WTC11 (cell line): Measurements from ENCODE around the gene AMBRA1. TPM values are rescaled to one million over a fixed set of nuclear protein-coding genes. Genes with fewer than 3 reads are reported as not detected.
A peak's percentile ranks its signal among the peaks of the same experiment; 100 is the strongest.

Experiments used
- ATAC-seq: fragments of 200-7000 bp; cut with Tn5 transposase; 2 replicates; pipeline ENCODE4 v1.10.0; 2021; ENCODE audit warnings: mild to moderate bottlenecking, moderate library complexity
- CTCF ChIA-PET: fragments of 300-600 bp; sonication (Branson Sonifier 250); formaldehyde crosslinking; loops from one replicate; lab custom pipeline; 2021; ENCODE audit warnings: antibody characterized with exemption; lab: Charles Lee
- POLR2A ChIA-PET: fragments of 350-600 bp; sonication (Branson Sonifier 250); formaldehyde crosslinking; loops from one replicate; lab custom pipeline; 2021; ENCODE audit warnings: antibody characterized with exemption; lab: Charles Lee
- DNase-seq: peaks from one replicate; pipeline ENCODE4 v3.0.0; 2021; ENCODE audit warnings: low spot score
- H3K27ac Mint-ChIP-seq: 2 replicates; pipeline ENCODE4 v1.8.0; 2021; ENCODE audit warnings: mixed read lengths
- H3K27me3 Mint-ChIP-seq: 2 replicates; pipeline ENCODE4 v1.8.0; 2021; ENCODE audit warnings: low read depth, mild to moderate bottlenecking, moderate library complexity, mixed read lengths
- H3K36me3 Mint-ChIP-seq: 2 replicates; pipeline ENCODE4 v1.8.0; 2021; ENCODE audit warnings: mixed read lengths
- H3K4me1 Mint-ChIP-seq: 2 replicates; pipeline ENCODE4 v1.8.0; 2022; ENCODE audit warnings: mixed read lengths
- H3K4me3 Mint-ChIP-seq: 2 replicates; pipeline ENCODE4 v1.8.0; 2021; ENCODE audit warnings: mild to moderate bottlenecking, moderate library complexity, mixed read lengths
- H3K9me3 Mint-ChIP-seq: 2 replicates; pipeline ENCODE4 v1.8.0; 2021; ENCODE audit warnings: mixed read lengths
- AR ChIP-seq: fragments of 250-450 bp; sonication (Bioruptor Pico); IDR thresholded peaks from 2 replicates; pipeline ENCODE4 v1.9.0; 2021; ENCODE audit warnings: mild to moderate bottlenecking
- CBFB ChIP-seq: sonication (generic); formaldehyde crosslinking; IDR thresholded peaks from 2 replicates; pipeline ENCODE4 v1.8.1; 2022; ENCODE audit warnings: mild to moderate bottlenecking, low read depth, missing genetic modification reagents
- CTCF ChIP-seq: fragments of 200-600 bp; IDR thresholded peaks from 2 replicates; pipeline ENCODE4 v1.8.0; 2022; ENCODE audit warnings: antibody characterized with exemption
- E2F1 ChIP-seq: sonication (generic); formaldehyde crosslinking; IDR thresholded peaks from 2 replicates; pipeline ENCODE4 v1.8.0; 2022; ENCODE audit warnings: mild to moderate bottlenecking, missing genetic modification reagents
- E2F4 ChIP-seq: sonication (generic); formaldehyde crosslinking; IDR thresholded peaks from 2 replicates; pipeline ENCODE4 v1.8.1; 2022; ENCODE audit warnings: low read depth, mild to moderate bottlenecking, moderate library complexity, missing genetic modification reagents, borderline replicate concordance
- EMX1 ChIP-seq: fragments of 250-450 bp; sonication (Bioruptor Pico); IDR thresholded peaks from 2 replicates; pipeline ENCODE4 v1.8.0; 2021; ENCODE audit warnings: mild to moderate bottlenecking
- FOXK1 ChIP-seq: sonication (generic); formaldehyde crosslinking; IDR thresholded peaks from 2 replicates; pipeline ENCODE4 v1.8.0; 2022; ENCODE audit warnings: mild to moderate bottlenecking, moderate library complexity, missing genetic modification reagents
- MAX ChIP-seq: sonication (generic); formaldehyde crosslinking; IDR thresholded peaks from 2 replicates; pipeline ENCODE4 v1.8.0; 2022; ENCODE audit warnings: mild to moderate bottlenecking, missing genetic modification reagents
- MYBL2 ChIP-seq: sonication (generic); formaldehyde crosslinking; IDR thresholded peaks from 2 replicates; pipeline ENCODE4 v1.8.1; 2023; ENCODE audit warnings: mild to moderate bottlenecking, moderate library complexity, missing genetic modification reagents
- OVOL2 ChIP-seq: fragments of 250-450 bp; sonication (Bioruptor Pico); IDR thresholded peaks from 2 replicates; pipeline ENCODE4 v1.9.0; 2021; ENCODE audit warnings: mild to moderate bottlenecking, borderline replicate concordance
- ZBTB21 ChIP-seq: sonication (generic); formaldehyde crosslinking; IDR thresholded peaks from 2 replicates; pipeline ENCODE4 v1.8.1; 2023; ENCODE audit warnings: mild to moderate bottlenecking, missing genetic modification reagents, borderline replicate concordance
- ZNF423 ChIP-seq: fragments of 250-450 bp; sonication (Bioruptor Pico); IDR thresholded peaks from 2 replicates; pipeline ENCODE4 v2.1.2; 2022; ENCODE audit warnings: mild to moderate bottlenecking, moderate library complexity
- ZNF532 ChIP-seq: fragments of 250-450 bp; sonication (Bioruptor Pico); IDR thresholded peaks from 2 replicates; pipeline ENCODE4 v1.9.0; 2021; ENCODE audit warnings: mild to moderate bottlenecking, borderline replicate concordance
- total RNA-seq: library from RNA; stranded (reverse); gene quantifications from 3 replicates; pipeline ENCODE4 v1.2.3, GENCODE V29; 2021

The AMBRA1 gene
- total RNA-seq, 1 experiment from 2014 or later, result 35.0 TPM

- H3K9me3 Mint-ChIP-seq, result no peaks in the 10 kb centered on the region
- ChIA-PET CTCF (interaction anchor here (1.5 to 11.8 kb wide), 4 partner anchors 9 to 22 kb away, joined by 3 to 231 read pairs (median 6); partner anchors contain the start of gene CHRM4), POLR2A (no interaction called here)
- peaks cover 29% of the 10 kb centered on the region for H3K36me3 Mint-ChIP-seq
- no peak for DNase-seq
- TF ChIP-seq E2F1 (CRISPR knock-in tag) (no peak), CBFB (CRISPR knock-in tag) (no peak)
- peak overlapping the region; percentile 65; the same call in 1 of the 2 replicates for H3K27ac Mint-ChIP-seq
- H3K27me3 Mint-ChIP-seq, result no peaks in the 10 kb centered on the region
- ATAC-seq, result no peak
- no peak overlapping the region for H3K4me3 Mint-ChIP-seq
- H3K4me1 Mint-ChIP-seq, result peaks cover 14% of the 10 kb centered on the region
Measured at GRCh38 chr11:46370253-46370652, 223.6 kb downstream of the AMBRA1 start.

GRCh38 chr11:46369458-46370152 lies 224.2 kb downstream of the AMBRA1 start:
- H3K27me3 Mint-ChIP-seq, result no peaks in the 10 kb centered on the region
- DNase-seq, result peak; percentile 82
- no peaks in the 10 kb centered on the region for H3K9me3 Mint-ChIP-seq
- H3K4me3 Mint-ChIP-seq, result no peak overlapping the region
- peak; percentile 86 for ATAC-seq
- H3K36me3 Mint-ChIP-seq, result peaks cover 23% of the 10 kb centered on the region
- peaks cover 19% of the 10 kb centered on the region for H3K4me1 Mint-ChIP-seq
- peak overlapping the region; percentile 70 for H3K27ac Mint-ChIP-seq
- POLR2A ChIA-PET, result no interaction called here
- CTCF ChIA-PET, result interaction anchor here (1.1 to 11.8 kb wide), 9 partner anchors 8 to 120 kb away, joined by 3 to 231 read pairs (median 5); partner anchors contain the start of gene CHRM4
- TF ChIP-seq ZNF423 (CRISPR knock-in tag) (peak; percentile 60; the same call in 1 of the 2 replicates), CTCF (peak; percentile 86), MYBL2 (CRISPR knock-in tag) (no peak)

GRCh38 chr11:46367916-46368267 lies 225.9 kb downstream of the AMBRA1 start:
- H3K4me3 Mint-ChIP-seq, result no peak overlapping the region
- peaks cover 18% of the 10 kb centered on the region for H3K36me3 Mint-ChIP-seq
- ChIA-PET CTCF (interaction anchor here (1.2 to 11.8 kb wide), 9 partner anchors 10 to 316 kb away, joined by 3 to 231 read pairs (median 8); no protein-coding TSS in a partner anchor), POLR2A (no interaction called here)
- no peaks in the 10 kb centered on the region for H3K9me3 Mint-ChIP-seq
- ATAC-seq, result no peak
- no peak overlapping the region for H3K27ac Mint-ChIP-seq
- H3K27me3 Mint-ChIP-seq, result no peaks in the 10 kb centered on the region
- peaks cover 21% of the 10 kb centered on the region for H3K4me1 Mint-ChIP-seq
- no peak for DNase-seq
- TF ChIP-seq E2F1 (CRISPR knock-in tag), result no peak
- TF ChIP-seq EMX1 (CRISPR knock-in tag), result no peak
- TF ChIP-seq OVOL2 (CRISPR knock-in tag), result no peak
- no peak for TF ChIP-seq E2F4 (CRISPR knock-in tag)
- TF ChIP-seq ZNF532 (CRISPR knock-in tag), result no peak
- TF ChIP-seq ZBTB21, result no peak
- no peak for TF ChIP-seq AR (CRISPR knock-in tag)
- no peak; the same call in 1 of the 2 replicates for TF ChIP-seq CTCF
- TF ChIP-seq FOXK1, result no peak
- no peak for TF ChIP-seq MAX (CRISPR knock-in tag)
